HG03565 (cell line): ENCODE measurements around the gene FGD3.
"Not testable (repeated sequence)": the region's sequence is repeated elsewhere in the genome, so short reads cannot be mapped to it uniquely, and the experiment has no call there.

ENCODE experiments used
- ATAC-seq: cut with Tn5 transposase; IDR thresholded peaks from one replicate; pipeline ENCODE4 v1.9.1; 2021; ENCODE audit warnings: mild to moderate bottlenecking, moderate library complexity; ENCODE audit not compliant: unreplicated experiment

Gene FGD3

GRCh38 chr9:92947268-92948037 is at the start of gene FGD3:
Gene FGD3 (plus strand): TSS chr9:92947523. CDS start chr9:92976257, 28,734 bp downstream.
- no peak for ATAC-seq

DNA sequence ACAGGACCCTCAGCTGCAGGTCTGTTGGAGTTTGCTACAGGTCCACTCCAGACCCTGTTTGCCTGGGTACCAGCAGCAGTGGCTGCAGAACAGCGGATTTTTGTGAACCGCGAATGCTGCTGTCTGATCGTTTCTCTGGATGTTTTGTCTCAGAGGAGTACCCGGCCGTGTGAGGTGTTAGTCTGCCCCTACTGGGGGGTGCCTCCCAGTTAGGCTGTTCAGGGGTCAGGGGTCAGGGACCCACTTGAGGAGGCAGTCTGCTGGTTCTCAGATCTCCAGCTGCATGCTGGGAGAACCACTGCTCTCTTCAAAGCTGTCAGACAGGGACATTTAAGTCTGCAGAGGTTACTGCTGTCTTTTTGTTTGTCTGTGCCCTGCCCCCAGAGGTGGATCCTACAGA is 42.2 kb upstream of the FGD3 start:
- ATAC-seq: not testable (repeated sequence)

DNA sequence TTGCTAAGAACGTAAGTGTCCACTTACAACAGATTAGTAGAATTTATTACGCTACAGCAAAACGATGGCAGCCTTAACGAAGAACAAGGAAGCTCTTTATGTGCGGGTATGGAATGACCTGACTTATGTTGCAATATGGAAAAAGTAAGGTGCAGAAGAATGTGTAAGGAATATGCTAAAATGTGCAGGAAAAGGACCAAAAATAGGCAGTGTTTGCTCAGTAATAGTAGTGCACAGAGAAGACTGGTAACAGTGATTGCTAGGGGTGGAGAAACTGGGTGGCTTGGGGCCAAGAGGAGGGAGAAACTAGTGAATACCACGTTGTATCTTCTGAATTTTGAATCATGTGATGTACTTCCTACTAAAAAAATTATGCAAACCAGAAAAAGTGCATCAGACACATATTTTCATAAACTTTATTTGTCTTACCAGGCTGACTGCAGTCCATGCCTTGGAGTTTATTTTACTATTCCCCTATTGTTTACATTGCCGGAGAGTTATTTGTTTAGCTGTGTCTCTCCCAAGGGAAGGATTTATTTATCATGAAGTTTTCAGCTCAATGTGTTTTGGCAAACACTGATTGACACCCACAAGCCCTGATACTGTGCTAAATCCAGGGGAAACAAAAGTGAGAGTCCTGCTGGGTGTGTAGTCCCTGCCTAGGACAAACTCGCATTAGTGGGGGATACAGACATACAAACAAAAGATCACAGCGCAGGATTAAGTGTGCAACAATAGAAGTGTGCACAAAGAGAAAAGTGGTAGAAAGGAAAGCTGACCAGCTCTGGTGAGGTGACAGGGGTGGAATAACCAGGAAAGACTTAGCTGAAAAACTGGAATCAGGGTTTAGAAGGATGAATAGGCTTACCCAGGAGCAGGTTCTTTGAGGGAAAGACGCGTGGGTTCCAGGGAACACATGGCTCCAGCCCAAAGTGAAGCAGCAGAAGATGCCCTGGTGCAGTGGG is 35.5 kb upstream of the FGD3 start:
- ATAC-seq: no peak

- no peak for ATAC-seq
Measured at GRCh38 chr9:92917176-92917800, 30.0 kb upstream of the FGD3 start.

GRCh38 chr9:92920437-92920836 is 26.9 kb upstream of the FGD3 start:
- no peak for ATAC-seq

DNA sequence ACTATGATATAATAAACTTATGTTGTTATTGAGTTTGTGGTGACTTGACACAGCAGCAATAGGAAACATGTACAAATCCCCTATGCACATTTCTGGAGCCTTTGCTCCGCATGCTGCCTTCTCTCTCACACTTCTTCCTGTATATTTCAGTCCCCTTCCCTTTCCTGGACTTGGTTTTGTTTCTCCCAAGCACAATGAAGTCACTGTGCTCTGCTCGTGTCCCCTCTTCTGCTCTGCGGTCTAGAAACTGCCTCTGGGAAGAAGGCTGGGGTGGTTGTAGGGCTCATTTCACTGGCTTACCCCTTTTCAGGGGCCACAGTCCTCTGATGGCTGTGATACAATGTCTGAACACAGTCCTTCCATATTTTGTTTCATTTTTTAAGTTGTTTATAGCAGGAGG is 15.7 kb upstream of the FGD3 start:
- no peak for ATAC-seq

DNA sequence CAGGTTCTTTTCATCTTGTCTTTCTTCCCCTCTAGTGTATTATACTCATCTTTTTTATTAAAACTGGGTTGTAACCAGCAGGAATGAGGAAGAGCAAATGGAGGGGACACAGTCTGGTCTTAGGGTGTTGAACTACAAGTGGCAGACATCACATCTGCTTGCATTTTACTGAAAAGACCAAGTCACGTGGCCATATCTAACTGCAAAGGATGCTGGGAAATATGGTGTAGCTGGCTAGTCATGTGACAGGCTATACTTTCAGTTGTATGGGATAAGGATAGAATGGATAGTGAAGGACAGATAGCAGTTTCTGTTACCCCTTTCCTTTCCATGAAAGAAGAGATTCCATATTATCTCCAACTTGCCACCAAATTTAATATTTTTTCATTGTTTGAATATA is 13.0 kb upstream of the FGD3 start:
- no peak for ATAC-seq

DNA sequence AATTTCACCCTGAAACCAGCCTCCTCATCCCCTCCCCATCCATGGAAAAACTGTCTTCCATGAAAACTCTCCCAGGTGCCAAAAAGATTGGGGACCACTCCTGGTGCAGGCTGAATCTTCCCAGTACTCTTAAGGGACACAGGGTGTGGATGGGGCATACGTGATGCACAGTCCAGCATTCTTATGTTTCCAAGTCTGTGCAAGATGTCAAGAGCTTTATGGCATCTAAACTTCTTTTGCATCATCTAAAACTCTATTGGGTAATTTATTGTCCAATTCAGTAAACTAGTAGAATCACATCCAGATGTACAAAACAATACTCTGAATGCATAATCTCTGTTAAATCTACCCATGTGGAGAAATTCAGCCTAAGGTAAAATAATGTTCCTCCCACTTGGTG is 9.3 kb upstream of the FGD3 start:
- no peak for ATAC-seq

DNA sequence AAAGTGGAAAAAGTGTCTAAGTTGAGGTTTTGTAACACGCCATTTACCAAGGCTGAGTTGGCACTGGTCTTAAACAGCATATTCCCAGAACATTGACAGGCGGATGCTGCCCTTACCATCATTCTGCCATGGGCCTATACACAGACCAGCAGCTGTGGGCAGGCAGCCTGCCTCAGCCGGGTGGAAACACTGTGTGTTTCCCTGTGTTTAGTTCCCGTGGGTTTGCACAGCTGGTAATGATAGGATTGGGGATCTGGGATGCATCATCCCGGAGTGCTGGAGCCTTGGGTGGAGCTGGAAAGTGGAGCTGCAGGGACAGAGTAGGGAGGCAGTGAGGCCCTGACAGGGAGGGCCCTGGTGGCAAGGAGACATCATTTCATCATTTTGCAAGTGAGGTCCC is 5.5 kb upstream of the FGD3 start:
- ATAC-seq: no peak

GRCh38 chr9:92942688-92943616 is 4.4 kb upstream of the FGD3 start:
- ATAC-seq: no peak

DNA sequence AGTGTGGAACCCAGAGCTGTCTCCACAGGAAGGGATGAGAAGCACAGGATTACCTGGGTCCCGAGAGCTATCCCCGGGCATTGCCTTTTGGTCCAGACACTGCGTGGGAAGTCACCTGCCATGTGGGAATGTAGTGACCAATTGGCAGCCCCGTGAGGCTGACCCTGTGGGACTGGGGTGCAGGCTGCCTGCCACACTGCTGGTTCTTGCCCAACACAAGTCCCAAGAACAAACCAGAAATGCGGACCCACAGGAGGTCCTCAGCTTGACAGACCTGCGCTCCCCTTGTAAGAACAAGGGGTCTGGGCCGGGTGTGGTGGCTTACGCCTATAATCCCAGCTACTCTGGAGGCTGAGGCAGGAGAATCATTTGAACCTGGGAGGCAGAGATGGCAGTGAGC is 2.4 kb upstream of the FGD3 start:
- ATAC-seq: no peak

- ATAC-seq: no peak
Measured at GRCh38 chr9:92945796-92946195, 1.5 kb upstream of the FGD3 start.

- no peak for ATAC-seq
Measured at GRCh38 chr9:92948038-92948534, 763 bp downstream of the FGD3 start.

DNA sequence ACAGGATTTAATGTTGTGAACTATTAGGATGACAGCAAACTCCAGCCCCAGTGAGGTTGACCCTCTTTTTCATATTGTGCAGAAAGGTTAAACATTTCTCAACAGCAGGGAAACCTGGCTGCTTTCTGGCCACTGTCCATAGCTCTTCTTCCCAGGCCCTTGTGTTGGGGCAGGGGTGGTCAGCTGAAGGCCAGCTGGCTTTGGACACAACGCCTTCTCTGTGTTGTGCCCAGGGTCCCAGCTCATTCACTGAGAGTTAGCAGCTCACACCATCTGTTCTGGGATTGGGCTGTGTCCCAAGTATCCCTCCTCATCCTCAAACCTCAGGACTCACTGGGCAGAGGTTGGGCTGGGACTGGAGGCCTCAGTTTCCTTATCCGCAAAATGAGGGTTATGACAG is 1.3 kb downstream of the FGD3 start:
- no peak for ATAC-seq

DNA sequence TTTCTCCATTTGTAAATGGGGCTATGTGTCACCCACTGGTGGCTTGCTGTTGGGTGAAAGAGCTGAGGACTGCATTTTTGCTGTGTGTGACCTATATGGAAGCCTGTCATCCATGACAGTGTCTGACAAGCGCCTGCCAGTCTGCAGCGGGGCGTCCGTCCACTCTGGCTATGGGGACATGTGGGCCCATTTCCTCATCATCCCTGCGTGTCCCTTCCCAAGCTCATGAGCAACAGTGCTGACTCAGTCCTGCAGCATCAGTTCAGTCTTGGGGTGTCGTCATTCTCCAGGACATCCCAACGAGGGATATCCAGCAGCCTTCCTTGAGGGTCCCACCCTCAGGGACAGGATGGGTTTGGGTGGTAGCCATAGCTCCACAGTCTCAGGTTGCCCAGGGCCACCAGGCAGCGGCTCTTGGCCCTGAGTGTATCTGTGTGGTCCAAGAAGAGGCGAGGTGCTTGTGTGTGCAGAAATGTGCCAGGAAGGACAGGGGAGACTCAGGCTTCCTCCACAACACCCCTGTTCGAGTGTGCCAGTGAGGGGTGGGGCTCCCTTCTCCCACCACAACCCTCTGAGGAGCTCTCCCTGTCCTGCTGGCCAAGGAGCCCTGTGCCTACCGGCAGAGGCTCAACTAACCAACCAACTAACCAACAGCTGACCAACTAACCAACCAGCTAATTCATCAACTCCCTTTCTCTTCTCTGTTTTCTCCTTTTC is 2.1 kb downstream of the FGD3 start:
- no peak for ATAC-seq

DNA sequence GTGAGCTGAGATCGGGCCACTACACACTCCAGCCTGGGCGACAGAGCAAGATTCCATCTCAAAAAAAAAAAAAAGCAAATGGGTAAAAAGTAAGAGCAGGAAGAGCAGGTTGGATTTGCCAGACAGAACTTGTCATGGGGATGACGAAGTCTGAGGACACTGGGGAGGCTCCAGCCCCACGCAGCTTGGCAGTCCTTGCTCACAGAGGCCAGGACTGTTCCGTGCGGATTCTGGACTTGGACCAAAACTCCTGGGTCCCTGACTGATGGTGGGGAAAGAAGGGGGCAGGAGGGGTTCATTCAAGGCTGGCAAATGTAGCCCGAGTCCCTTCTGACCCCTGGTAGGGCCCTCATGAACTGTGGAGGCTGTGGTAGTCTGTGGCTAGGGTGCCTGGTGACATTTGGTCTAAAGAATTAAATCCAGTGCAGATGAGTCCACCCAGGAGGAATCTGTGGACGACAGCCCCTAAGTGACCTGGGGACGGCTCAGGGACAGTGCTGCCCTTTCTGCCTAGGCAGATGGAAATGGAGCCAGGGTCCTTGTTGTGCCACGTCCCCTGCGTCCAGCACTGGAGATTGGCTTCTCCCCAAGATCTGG is 3.1 kb downstream of the FGD3 start:
- ATAC-seq: no peak

DNA sequence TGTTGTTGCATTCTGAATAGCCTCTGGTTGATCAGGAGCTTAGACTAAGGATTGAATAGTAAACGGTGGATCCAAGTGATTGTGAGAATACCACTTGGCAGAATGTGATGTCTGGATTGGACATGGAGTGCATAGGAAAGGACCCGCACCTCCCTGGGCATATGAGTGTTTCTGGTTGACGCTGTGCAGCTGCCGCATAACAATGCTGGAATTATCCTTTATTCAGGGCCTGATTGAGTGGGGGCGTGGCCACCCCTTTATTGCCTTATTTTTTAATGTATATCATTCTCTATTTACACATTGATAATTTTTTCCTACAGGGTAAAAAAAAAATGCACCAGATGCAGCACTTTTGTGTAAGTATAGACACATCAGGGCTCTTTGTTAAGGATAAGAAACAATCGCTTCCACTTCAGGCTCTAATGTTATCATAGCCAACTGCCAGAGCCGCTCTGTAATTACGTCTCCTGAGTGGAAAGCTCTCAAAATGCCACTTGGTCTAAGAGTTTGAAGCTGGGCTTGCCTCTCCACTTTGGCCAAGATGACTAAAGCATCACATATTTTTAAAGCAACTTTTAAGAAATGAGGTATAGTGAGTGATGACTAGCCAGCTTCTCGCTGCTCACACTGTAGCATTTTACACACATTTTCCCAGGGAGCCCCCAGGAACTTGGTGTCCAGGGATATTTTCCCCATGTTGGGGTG is 5.7 kb downstream of the FGD3 start:
- no peak for ATAC-seq

- no peak for ATAC-seq
Measured at GRCh38 chr9:92954049-92954861, 6.9 kb downstream of the FGD3 start.
